Measurements from ENCODE around the gene CYP27B1. TPM values are rescaled to one million over a fixed set of nuclear protein-coding genes. Genes with fewer than 3 reads are reported as not detected.

CYP27B1 gene, protein sequence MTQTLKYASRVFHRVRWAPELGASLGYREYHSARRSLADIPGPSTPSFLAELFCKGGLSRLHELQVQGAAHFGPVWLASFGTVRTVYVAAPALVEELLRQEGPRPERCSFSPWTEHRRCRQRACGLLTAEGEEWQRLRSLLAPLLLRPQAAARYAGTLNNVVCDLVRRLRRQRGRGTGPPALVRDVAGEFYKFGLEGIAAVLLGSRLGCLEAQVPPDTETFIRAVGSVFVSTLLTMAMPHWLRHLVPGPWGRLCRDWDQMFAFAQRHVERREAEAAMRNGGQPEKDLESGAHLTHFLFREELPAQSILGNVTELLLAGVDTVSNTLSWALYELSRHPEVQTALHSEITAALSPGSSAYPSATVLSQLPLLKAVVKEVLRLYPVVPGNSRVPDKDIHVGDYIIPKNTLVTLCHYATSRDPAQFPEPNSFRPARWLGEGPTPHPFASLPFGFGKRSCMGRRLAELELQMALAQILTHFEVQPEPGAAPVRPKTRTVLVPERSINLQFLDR
- total RNA-seq = 9.0 and 9.9 TPM in 2 replicates

DNA sequence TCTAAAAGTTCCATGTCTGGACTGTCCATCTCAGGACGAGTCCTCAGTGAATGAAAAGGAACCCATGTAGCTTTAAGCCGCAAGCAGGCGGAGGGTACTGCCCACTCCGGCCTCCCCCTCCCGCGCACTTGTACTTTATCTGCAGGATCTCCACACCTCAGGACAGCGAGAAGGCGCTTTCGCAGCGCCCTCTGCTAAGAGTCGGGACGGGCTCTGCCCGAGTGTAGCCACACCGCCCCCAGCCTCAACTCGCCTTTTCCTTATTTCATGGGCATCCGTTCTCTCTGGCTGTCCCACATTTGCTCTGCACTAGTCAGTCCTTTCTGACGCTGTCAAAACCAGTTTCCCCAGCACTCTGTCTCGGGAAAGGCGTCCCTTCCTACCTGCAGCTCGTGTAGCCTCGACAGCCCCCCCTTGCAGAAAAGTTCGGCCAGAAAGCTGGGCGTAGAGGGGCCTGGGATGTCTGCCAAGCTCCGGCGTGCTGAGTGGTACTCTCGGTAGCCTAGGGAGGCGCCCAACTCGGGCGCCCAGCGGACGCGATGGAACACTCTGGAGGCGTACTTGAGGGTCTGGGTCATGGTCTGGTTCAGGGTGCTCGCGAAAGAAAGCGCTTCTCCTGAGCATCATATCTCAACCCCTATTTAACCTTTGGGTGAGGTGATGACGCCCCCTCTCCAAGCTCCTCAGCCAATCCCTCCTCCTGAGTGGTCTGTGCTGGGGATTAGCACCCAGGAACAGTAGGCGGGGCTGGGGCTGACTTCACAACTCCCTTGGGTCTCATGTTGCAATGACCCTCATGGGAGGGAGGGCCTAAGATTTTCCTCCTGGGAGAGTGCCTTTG lies at the start of gene CYP27B1:
Gene CYP27B1 (minus strand): TSS at position 615 of the 841 bp plus-strand sequence. CDS start 37 bp downstream, at position 578.
- intact Hi-C loops (cut with micrococcal nuclease) = no loop called here

DNA sequence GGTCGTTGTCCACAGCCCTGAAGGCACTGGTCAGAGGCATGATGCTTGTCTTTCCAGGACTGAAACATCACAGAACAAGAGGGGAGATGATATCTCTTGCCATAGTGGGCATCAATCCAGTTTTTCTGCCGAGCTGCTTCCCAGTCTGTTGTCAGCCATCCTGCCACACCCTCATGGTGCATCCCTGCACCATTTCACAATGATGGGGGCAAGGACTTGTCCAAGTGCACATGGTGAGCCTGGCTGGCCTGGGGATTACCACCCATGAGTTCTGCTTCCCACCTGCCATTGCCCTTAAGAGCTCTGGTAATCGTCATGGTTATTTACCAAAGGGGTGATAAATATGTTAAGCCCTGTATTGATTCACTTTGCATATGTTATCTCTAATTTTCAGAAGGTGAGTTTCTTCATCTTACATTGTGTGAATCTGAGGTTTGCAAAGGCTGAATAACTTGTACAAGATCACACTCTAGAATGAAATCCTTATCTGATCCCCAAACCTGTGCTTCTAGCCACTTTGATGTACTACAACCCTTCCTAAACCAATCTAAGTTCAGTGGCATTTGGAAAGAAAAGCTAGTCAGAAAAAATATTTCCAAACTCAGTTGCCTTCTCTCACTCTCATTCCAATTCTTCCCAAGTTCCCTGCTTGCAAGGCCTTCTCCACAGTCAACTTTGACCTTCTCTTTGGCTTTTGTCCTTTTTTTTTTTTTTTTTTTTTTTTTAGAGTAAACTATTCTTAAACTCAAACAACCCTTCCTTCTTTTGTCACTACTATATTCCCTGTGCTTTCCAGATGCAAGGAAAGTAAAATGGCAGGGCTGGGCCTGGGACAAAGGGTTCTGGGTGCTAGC lies 49.4 kb upstream of the CYP27B1 start:
- peaks cover 11% of the 10 kb centered on the region for H3K36me3 Mint-ChIP-seq (ENCODE audit: low read depth)
- H3K4me3 Mint-ChIP-seq = no peak overlapping the region
- H3K27me3 Mint-ChIP-seq (ENCODE audit: insufficient read depth) = no peaks in the 10 kb centered on the region
- H3K27ac Mint-ChIP-seq = no peak overlapping the region
- no peaks in the 10 kb centered on the region for H3K9me3 Mint-ChIP-seq
- intact Hi-C loops (cut with micrococcal nuclease) = no loop called here
- DNase-seq (ENCODE audit: low spot score) = no peak
- H3K4me1 Mint-ChIP-seq (ENCODE audit: low read depth) = no peaks in the 10 kb centered on the region

More for the DNA sequence above, at the start of gene CYP27B1:
- peak within 1 kb of the TSS; percentile 89 for H3K4me3 Mint-ChIP-seq
- no peak for DNase-seq (ENCODE audit: low spot score)
- H3K27ac Mint-ChIP-seq = peak within 1 kb of the TSS; percentile 40
- H3K4me1 Mint-ChIP-seq (ENCODE audit: low read depth) = peaks cover 46% of the 10 kb centered on the region
- peaks cover 5% of the 10 kb centered on the region for H3K27me3 Mint-ChIP-seq (ENCODE audit: insufficient read depth)
- no peaks in the 10 kb centered on the region for H3K9me3 Mint-ChIP-seq
- H3K36me3 Mint-ChIP-seq (ENCODE audit: low read depth) = peaks cover 47% of the 10 kb centered on the region

DNA sequence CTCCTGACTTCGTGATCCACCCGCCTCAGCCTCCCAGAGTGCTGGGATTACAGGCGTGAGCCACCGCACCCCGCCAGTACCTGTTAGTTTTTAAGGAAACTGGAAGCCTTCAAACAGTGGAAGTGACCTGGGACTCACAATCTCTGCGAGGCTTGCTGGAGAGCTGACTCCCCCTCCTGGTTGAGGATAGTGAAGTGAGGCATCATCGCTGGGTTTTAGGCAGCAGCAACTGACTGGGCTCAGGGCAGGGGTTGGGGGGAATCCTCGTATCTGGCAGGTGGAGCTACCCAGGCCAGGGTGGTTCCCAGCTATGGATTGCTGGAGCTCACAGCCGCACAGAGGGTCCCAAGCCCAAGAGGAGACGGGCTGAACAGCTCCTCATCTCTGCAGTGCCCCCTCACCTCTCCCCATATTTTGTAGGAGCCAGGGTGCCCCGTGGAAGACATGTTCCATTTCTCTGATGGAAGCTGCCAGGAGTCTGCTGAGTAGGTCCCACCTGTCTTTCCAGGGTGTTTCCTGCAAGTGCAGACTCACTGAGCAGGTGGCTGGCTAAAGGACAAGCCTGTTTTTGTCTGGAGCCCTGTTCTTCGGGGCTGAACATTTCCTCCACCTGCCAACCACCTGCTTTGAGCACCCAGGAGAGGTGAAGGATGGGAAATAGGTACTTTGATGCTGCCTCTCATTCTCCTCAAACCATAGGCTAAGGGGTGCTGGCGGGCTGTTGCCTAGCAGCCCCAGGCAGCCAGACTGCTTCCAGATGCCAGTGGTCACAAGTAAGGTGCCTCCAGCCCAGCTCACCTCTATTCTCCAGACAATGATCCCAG lies 48.5 kb upstream of the CYP27B1 start:
- H3K27me3 Mint-ChIP-seq (ENCODE audit: insufficient read depth) = no peaks in the 10 kb centered on the region
- no peak overlapping the region for H3K27ac Mint-ChIP-seq
- intact Hi-C loops (cut with micrococcal nuclease) = no loop called here
- no peak for DNase-seq (ENCODE audit: low spot score)
- H3K4me3 Mint-ChIP-seq = no peak overlapping the region
- H3K9me3 Mint-ChIP-seq = no peaks in the 10 kb centered on the region
- H3K4me1 Mint-ChIP-seq (ENCODE audit: low read depth) = no peaks in the 10 kb centered on the region
- H3K36me3 Mint-ChIP-seq (ENCODE audit: low read depth) = peaks cover 5% of the 10 kb centered on the region

DNA sequence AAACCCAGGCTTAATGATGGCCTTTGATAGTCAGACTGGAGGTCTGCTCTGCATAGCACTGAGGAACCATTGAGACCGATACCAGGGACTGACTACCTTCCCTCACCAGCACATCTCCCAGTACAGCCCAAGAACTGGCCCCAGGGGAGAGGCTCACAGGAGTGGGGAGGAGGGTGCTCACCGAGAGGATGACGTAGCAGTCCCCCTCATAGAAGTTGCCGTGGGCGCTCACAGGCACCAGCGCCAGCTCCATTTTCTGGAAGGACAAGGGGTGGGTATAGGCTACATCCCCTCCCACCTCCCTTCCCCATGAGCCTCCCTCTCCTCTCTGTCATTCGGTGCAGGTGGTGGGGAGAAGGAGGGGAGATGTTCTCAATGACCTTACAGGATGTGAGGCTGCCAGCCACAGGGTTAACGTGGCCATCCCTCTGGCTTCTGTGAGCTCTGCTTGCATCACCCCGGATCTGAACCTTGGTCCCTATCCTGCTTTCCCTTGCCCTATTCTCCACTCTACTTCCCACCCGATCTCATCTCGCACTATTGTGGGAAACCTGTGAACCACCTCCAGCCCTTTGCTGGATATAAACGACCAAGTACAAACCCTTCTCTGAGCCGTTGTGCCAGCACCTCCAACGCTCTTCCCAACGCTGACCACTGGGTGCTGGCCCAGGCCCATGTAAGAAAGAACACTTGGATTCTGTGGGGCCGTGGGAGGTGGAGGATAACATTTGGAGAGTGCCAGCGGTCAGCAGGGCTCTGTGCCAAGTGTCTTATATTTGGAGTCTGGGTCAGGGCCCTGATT lies 47.3 kb upstream of the CYP27B1 start:
- no peak for DNase-seq (ENCODE audit: low spot score)
- Mint-ChIP-seq H3K27ac (no peak overlapping the region), H3K4me3 (no peak overlapping the region), H3K27me3 (ENCODE audit: insufficient read depth) (no peaks in the 10 kb centered on the region), H3K4me1 (ENCODE audit: low read depth) (no peaks in the 10 kb centered on the region), H3K36me3 (ENCODE audit: low read depth) (peaks cover 5% of the 10 kb centered on the region), H3K9me3 (no peaks in the 10 kb centered on the region)
- intact Hi-C loops (cut with micrococcal nuclease) = no loop called here

DNA sequence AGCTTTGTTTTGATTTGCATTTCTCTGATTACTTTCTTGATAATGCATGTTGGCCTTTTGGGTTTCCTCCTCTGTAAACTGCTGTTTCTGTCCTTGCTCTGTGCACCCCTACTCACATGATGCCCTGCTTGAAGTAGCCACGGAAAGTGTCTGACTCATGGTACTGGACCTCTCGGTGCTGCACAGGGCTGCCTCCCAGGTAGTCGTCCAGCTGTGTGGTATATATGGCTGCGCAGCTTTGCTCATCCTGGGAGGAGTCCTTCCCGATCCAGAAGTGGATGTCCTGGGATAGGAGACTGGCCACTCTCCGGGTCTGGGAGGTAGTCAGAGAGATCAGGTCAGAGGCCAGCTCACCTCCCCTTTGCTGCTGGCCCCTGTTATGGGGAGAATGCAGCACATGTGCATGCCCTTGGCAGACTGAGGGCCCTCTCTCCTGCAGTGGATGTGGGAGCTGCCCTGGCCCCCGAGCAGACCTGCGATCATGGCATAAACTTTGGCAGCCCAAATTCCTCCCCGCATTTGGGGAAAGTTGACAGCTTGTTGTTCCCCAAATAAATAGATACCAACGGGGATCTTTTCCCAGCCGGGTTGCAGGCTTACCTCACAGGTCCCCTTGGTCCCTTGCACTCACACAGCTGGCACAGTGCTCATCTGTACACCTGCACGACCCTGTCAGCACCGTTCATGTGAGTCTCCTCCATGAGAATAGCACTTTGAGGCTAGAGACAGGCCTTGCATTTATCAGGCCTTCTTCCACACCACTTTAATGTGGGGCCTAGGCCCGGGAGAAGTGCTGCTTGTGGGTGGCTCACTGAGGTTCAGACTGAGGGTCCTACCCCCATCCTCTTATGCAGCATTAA lies 46.5 kb upstream of the CYP27B1 start:
- Mint-ChIP-seq H3K36me3 (ENCODE audit: low read depth) (peaks cover 3% of the 10 kb centered on the region), H3K27me3 (ENCODE audit: insufficient read depth) (no peaks in the 10 kb centered on the region), H3K4me3 (no peak overlapping the region), H3K27ac (no peak overlapping the region), H3K9me3 (no peaks in the 10 kb centered on the region), H3K4me1 (ENCODE audit: low read depth) (no peaks in the 10 kb centered on the region)
- no peak for DNase-seq (ENCODE audit: low spot score)
- intact Hi-C loops (cut with micrococcal nuclease) = no loop called here

DNA sequence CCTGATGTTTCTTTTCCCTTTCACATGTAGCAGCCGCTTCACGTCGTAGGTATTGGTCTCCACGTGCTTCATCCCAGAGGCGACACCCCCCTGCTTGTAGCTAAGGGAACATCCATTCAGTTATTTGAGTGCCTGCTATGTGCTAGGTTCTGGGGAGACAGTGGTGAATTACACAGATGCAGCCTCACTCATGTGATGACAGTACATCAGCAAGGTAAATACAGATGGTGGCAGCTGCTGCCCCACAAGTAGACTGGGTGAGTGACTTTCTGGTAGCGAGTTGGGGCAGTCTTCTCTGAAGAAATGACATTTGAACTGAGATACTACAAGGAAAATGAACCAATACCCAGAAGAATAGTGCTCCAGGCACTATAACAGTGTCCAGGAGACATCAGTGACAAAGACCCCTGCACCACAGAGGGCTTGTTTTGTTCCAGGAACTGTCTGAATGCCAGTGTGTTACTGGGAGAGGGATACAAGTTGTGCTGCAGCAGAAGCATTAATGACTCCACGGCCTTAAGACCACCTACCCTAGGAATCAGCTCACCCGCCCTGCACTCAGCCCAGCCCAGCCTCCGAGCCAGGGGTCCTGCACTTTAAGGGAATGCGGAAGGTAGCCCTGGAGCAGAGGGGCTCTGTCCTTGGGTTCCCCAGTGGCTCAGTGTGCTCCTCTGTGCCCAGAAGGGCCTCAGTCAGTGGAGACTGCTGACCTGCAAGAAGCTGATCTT lies 44.3 kb upstream of the CYP27B1 start:
- H3K4me1 Mint-ChIP-seq (ENCODE audit: low read depth) = no peaks in the 10 kb centered on the region
- DNase-seq (ENCODE audit: low spot score) = no peak
- H3K9me3 Mint-ChIP-seq = no peaks in the 10 kb centered on the region
- intact Hi-C loops (cut with micrococcal nuclease) = no loop called here
- H3K27ac Mint-ChIP-seq = no peak overlapping the region
- H3K27me3 Mint-ChIP-seq (ENCODE audit: insufficient read depth) = no peaks in the 10 kb centered on the region
- H3K4me3 Mint-ChIP-seq = no peak overlapping the region
- peaks cover 5% of the 10 kb centered on the region for H3K36me3 Mint-ChIP-seq (ENCODE audit: low read depth)

DNA sequence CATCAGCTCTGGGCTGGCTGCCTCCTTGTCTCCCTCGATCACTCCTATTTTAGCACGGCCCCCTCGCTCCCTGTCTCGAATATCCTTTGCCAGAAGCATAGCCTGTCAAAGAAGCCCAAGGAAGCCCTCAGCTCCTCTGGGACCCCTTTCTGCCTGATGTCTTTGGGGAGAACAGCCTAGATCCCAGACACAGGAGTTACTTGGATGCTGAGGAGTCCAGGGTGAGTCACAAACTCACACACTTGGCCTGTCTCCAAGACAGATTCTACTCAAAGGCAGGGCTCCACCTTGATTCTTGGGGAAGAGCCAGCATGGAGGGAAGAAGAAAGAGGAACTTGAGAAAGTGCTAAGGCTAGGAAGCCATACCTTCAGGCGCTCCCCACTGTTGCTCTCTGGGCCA lies 43.6 kb upstream of the CYP27B1 start:
- H3K27me3 Mint-ChIP-seq (ENCODE audit: insufficient read depth) = no peaks in the 10 kb centered on the region
- DNase-seq (ENCODE audit: low spot score) = no peak
- peaks cover 7% of the 10 kb centered on the region for H3K36me3 Mint-ChIP-seq (ENCODE audit: low read depth)
- no peak overlapping the region for H3K4me3 Mint-ChIP-seq
- intact Hi-C loops (cut with micrococcal nuclease) = no loop called here
- no peaks in the 10 kb centered on the region for H3K9me3 Mint-ChIP-seq
- no peak overlapping the region for H3K27ac Mint-ChIP-seq
- no peaks in the 10 kb centered on the region for H3K4me1 Mint-ChIP-seq (ENCODE audit: low read depth)

DNA sequence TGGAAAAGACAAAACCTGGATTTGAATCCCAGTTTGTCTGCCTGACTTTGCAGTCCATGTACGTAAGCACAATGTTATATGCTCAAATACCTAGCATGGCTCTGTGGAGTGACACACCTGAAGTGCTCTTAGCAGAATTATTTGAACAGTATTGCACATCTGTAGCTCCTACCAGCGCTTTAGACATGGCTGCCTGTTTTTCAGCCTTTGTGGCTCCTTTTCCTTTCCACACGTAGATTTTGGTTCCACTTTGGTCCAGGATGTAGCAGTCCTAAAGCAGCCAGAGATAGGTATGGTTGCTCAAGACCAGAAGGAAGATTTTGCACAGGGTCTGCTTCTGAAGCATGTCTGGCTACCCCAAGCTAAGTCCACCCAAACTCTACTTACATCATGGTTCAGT lies 42.5 kb upstream of the CYP27B1 start:
- intact Hi-C loops (cut with micrococcal nuclease) = no loop called here
- no peaks in the 10 kb centered on the region for H3K9me3 Mint-ChIP-seq
- no peak for DNase-seq (ENCODE audit: low spot score)
- no peaks in the 10 kb centered on the region for H3K27me3 Mint-ChIP-seq (ENCODE audit: insufficient read depth)
- no peak overlapping the region for H3K4me3 Mint-ChIP-seq
- peaks cover 7% of the 10 kb centered on the region for H3K36me3 Mint-ChIP-seq (ENCODE audit: low read depth)
- H3K27ac Mint-ChIP-seq = no peak overlapping the region
- H3K4me1 Mint-ChIP-seq (ENCODE audit: low read depth) = no peaks in the 10 kb centered on the region

DNA sequence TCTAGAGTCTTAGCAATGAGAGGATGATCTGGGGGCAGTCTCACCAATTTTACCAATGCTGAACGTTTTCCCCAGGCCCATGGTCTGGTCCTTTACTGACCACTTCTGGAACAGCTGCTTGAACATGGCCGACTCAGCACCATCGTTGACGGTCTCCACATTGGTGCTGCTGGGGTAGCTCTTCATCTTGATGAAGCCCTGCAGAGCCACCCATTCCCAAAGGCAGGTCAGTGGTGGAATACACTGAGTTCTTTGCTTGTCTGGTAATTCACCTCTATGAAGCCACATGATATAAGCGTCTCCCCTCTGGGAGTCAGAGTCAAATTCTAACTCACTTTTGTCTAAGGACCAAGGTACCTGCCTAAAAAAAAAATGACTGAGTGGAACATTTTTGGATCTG lies 41.5 kb upstream of the CYP27B1 start:
- no peak overlapping the region for H3K27ac Mint-ChIP-seq
- H3K36me3 Mint-ChIP-seq (ENCODE audit: low read depth) = peaks cover 7% of the 10 kb centered on the region
- no peaks in the 10 kb centered on the region for H3K9me3 Mint-ChIP-seq
- intact Hi-C loops (cut with micrococcal nuclease) = no loop called here
- H3K4me1 Mint-ChIP-seq (ENCODE audit: low read depth) = no peaks in the 10 kb centered on the region
- H3K4me3 Mint-ChIP-seq = no peak overlapping the region
- no peak for DNase-seq (ENCODE audit: low spot score)
- no peaks in the 10 kb centered on the region for H3K27me3 Mint-ChIP-seq (ENCODE audit: insufficient read depth)

DNA sequence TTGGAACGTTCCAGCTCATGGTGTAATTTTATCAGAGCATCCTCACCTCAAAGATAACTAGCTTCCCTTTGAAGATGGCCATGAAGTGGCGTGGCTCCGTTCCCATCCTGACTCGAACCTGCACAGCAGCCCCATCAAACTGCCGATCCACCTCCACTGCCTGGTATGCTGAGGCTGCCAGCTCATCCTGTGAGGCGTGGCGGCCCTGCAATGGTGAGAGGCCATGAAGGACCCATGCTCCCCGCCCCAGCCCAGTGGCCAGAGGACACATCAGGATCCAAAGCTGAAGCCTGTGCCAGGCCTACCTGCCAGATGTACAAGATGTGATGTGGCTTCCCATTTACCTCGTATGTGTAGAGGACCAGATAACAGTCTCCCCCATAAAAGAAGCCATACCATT lies 40.4 kb upstream of the CYP27B1 start:
- Mint-ChIP-seq H3K4me1 (ENCODE audit: low read depth) (no peaks in the 10 kb centered on the region), H3K36me3 (ENCODE audit: low read depth) (peaks cover 11% of the 10 kb centered on the region), H3K4me3 (no peak overlapping the region), H3K27ac (no peak overlapping the region), H3K9me3 (no peaks in the 10 kb centered on the region), H3K27me3 (ENCODE audit: insufficient read depth) (no peaks in the 10 kb centered on the region)
- intact Hi-C loops (cut with micrococcal nuclease) = no loop called here
- no peak for DNase-seq (ENCODE audit: low spot score)
